Panc1 (cell line): Measurements from ENCODE around the gene KMT2B. TPM values are rescaled to one million over a fixed set of nuclear protein-coding genes. Genes with fewer than 3 reads are reported as not detected.

Experiments
- ATAC-seq: fragments of 200-7000 bp; cut with Tn5 transposase; 2 replicates; pipeline ENCODE4 v1.9.1; 2020; ENCODE audit warnings: mild to moderate bottlenecking, moderate library complexity
- BruUV-seq: library from RNA; stranded (reverse); fragments of 400-500 nt; replicated peaks from 2 replicates; lab custom pipeline; 2021; lab: Mats Ljungman, UMichigan
- CTCF ChIA-PET: fragments of 300-600 bp; sonication (Branson Sonifier 250); formaldehyde crosslinking; loops from one replicate; lab custom pipeline; 2022; ENCODE audit warnings: antibody characterized with exemption; lab: Charles Lee
- POLR2A ChIA-PET: fragments of 300-600 bp; sonication (Branson Sonifier 250); formaldehyde crosslinking; loops from one replicate; lab custom pipeline; 2022; ENCODE audit warnings: antibody characterized with exemption; lab: Charles Lee
- DNase-seq: peaks from one replicate; pipeline ENCODE4 v3.0.0-alpha.2; 2010; ENCODE audit warnings: low read depth, low spot score
- H3K27ac ChIP-seq: 2 replicates; pipeline ENCODE4 v1.5.1; 2011; ENCODE audit warnings: mild to moderate bottlenecking, low read length, inconsistent platforms
- H3K27me3 ChIP-seq: fragments of 200-500 bp; sonication (Bioruptor generic); 2 replicates; pipeline ENCODE4 v1.6.0; 2014; ENCODE audit warnings: low read length, inconsistent platforms; ENCODE audit not compliant: control insufficient read depth, insufficient read depth
- H3K36me3 ChIP-seq: fragments of 200-500 bp; sonication (Bioruptor generic); 2 replicates; pipeline ENCODE4 v1.5.1; 2014; ENCODE audit warnings: inconsistent platforms, mild to moderate bottlenecking, low read length, moderate library complexity; ENCODE audit not compliant: control insufficient read depth, insufficient read depth
- H3K4me1 ChIP-seq: 2 replicates; pipeline ENCODE4 v1.5.1; 2011; ENCODE audit warnings: inconsistent platforms, mild to moderate bottlenecking, low read length, moderate library complexity; ENCODE audit not compliant: control insufficient read depth, insufficient read depth
- H3K4me3 ChIP-seq, 2 experiments: 2 replicates each; pipeline ENCODE4 v1.5.1; 2011 to 2012; ENCODE audit warnings: low read depth in 2 of 2, low read length in 2 of 2, mild to moderate bottlenecking in 2 of 2, inconsistent platforms in 1 of 2, moderate library complexity in 1 of 2
- H3K9me3 ChIP-seq: fragments of 200-500 bp; sonication (Bioruptor generic); 2 replicates; pipeline ENCODE4 v1.5.1; 2014; ENCODE audit warnings: low read depth, mild to moderate bottlenecking, inconsistent platforms, low read length, moderate library complexity; ENCODE audit not compliant: control insufficient read depth, insufficient read depth
- POLR2AphosphoS5 ChIP-seq: IDR thresholded peaks from 2 replicates; pipeline ENCODE4 v1.6.1; 2012; ENCODE audit warnings: mild to moderate bottlenecking, low read depth, low read length, moderate library complexity
- REST ChIP-seq, 2 experiments: IDR thresholded peaks; 2 replicates each; pipeline ENCODE4 v1.6.1; 2011 to 2012; ENCODE audit warnings: low read depth in 2 of 2, control low read depth in 1 of 2, low read length in 1 of 2, mild to moderate bottlenecking in 1 of 2, moderate library complexity in 1 of 2; ENCODE audit not compliant: insufficient read depth in 1 of 2
- SIN3A ChIP-seq: IDR thresholded peaks from 2 replicates; pipeline ENCODE4 v1.6.1; 2012; ENCODE audit warnings: low read depth, mild to moderate bottlenecking, low read length, moderate library complexity, borderline replicate concordance; ENCODE audit not compliant: insufficient read depth
- TCF7L2 ChIP-seq: IDR thresholded peaks from 2 replicates; pipeline ENCODE4 v1.6.1; 2011; ENCODE audit warnings: mild to moderate bottlenecking, low read depth, low read length, inconsistent platforms
- in situ Hi-C: cut with HindIII; loops from 2 replicates; pipeline ENCODE4 v1.10.0; 2016; ENCODE audit warnings: low sequenced_read_pairs, low pct_unique_long_range_greater_than_20kb
- intact Hi-C: fragments of 100-400 bp; cut with micrococcal nuclease; formaldehyde crosslinking; loops from one replicate; pipeline ENCODE4 v1.10.0; 2022; ENCODE audit not compliant: unreplicated experiment
- total RNA-seq: library from RNA; stranded (reverse); gene quantifications from one replicate; pipeline ENCODE4 v1.2.1, GENCODE V29; 2021; ENCODE audit not compliant: unreplicated experiment
- TF ChIP-seq, protein P1 (sequence below): fragments of 450-650 bp; IDR thresholded peaks from 2 replicates; pipeline ENCODE4 v1.5.1; 2017; ENCODE audit warnings: mild to moderate bottlenecking

Gene KMT2B
- total RNA-seq, 1 experiment from 2014 or later = 68.8 TPM

GRCh38 chr19:35781650-35782049, 63.8 kb downstream of the KMT2B start:
- CTCF ChIA-PET = no interaction called here
- H3K36me3 ChIP-seq = no peaks in the 10 kb centered on the region
- intact Hi-C loops = no loop called here
- peaks cover 1% of the 10 kb centered on the region; the same call in 1 of the 2 replicates for H3K4me1 ChIP-seq
- in situ Hi-C loops = no loop called here
- H3K27ac ChIP-seq = no peak overlapping the region
- POLR2A ChIA-PET = no interaction called here
- BruUV-seq = no TSS peak
- no peaks in the 10 kb centered on the region for H3K27me3 ChIP-seq
- no peaks in the 10 kb centered on the region for H3K9me3 ChIP-seq
- TF ChIP-seq REST (IDR thresholded peaks at IDR 0.05; ENCODE audit: insufficient read depth in 1 of 2, low read depth in 2 of 2, low read length in 1 of 2) = no peak
- TF ChIP-seq POLR2AphosphoS5 = no peak
- TF ChIP-seq, protein P1, sequence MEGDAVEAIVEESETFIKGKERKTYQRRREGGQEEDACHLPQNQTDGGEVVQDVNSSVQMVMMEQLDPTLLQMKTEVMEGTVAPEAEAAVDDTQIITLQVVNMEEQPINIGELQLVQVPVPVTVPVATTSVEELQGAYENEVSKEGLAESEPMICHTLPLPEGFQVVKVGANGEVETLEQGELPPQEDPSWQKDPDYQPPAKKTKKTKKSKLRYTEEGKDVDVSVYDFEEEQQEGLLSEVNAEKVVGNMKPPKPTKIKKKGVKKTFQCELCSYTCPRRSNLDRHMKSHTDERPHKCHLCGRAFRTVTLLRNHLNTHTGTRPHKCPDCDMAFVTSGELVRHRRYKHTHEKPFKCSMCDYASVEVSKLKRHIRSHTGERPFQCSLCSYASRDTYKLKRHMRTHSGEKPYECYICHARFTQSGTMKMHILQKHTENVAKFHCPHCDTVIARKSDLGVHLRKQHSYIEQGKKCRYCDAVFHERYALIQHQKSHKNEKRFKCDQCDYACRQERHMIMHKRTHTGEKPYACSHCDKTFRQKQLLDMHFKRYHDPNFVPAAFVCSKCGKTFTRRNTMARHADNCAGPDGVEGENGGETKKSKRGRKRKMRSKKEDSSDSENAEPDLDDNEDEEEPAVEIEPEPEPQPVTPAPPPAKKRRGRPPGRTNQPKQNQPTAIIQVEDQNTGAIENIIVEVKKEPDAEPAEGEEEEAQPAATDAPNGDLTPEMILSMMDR = no peak
- TF ChIP-seq TCF7L2 = no peak
- TF ChIP-seq SIN3A = no peak
- DNase-seq (no peak), ATAC-seq (no peak)
- H3K4me3 ChIP-seq = no peak overlapping the region

DNA sequence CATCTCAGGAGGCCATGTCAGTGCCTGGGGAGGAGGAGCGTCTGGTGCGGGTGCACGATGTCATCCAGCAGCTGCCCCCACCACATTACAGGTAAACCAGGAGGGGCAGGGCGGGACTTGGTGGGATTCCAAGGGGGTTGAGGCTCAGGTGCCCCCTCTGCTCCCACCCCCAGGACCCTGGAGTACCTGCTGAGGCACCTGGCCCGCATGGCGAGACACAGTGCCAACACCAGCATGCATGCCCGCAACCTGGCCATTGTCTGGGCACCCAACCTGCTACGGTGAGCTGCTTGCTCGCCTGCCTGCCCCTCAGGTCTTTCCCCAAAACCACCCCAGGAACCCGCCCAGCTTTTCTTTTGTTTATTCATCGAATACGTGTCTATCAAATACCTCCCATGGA, 64.8 kb downstream of the KMT2B start:
- in situ Hi-C loops (no loop called here), intact Hi-C loops (no loop called here)
- no peaks in the 10 kb centered on the region for H3K4me1 ChIP-seq
- H3K4me3 ChIP-seq = no peak overlapping the region
- H3K36me3 ChIP-seq = no peaks in the 10 kb centered on the region
- ChIA-PET CTCF (no interaction called here), POLR2A (no interaction called here)
- no peak for DNase-seq
- H3K27ac ChIP-seq = no peak overlapping the region
- no peaks in the 10 kb centered on the region for H3K9me3 ChIP-seq
- no peaks in the 10 kb centered on the region for H3K27me3 ChIP-seq
- TF ChIP-seq SIN3A = no peak
- TF ChIP-seq, protein P1 = no peak
- TF ChIP-seq TCF7L2 = no peak
- TF ChIP-seq POLR2AphosphoS5 = no peak
- no peak for TF ChIP-seq REST (IDR thresholded peaks at IDR 0.05; ENCODE audit: insufficient read depth in 1 of 2, low read depth in 2 of 2, low read length in 1 of 2)
- ATAC-seq = no peak
- BruUV-seq = no TSS peak
